Lung (tissue), 16 donors: ENCODE results near the gene THRA. TPM values are rescaled to one million over a fixed set of nuclear protein-coding genes. Genes with fewer than 3 reads are reported as not detected.

Source experiments
- ATAC-seq: fragments of 200-7000 bp; cut with Tn5 transposase; one replicate; pipeline ENCODE4 v1.9.1; 2020; ENCODE audit warnings: moderate number of reproducible peaks; ENCODE audit not compliant: insufficient read depth, low FRiP score
- DNase-seq, 3 donors: peaks; one replicate each; pipeline ENCODE4 v3.0.0-alpha.2; 2013 to 2017
- H3K27ac ChIP-seq, 2 donors: one replicate each; pipeline ENCODE4 v1.5.1; 2013; ENCODE audit warnings: mild to moderate bottlenecking in 2 of 2, moderate library complexity in 2 of 2, control low read depth in 1 of 2, inconsistent platforms in 1 of 2, low read depth in 1 of 2, low read length in 1 of 2
- H3K27me3 ChIP-seq, 3 donors: one replicate each; pipeline ENCODE4 v1.5.1; 2013; ENCODE audit warnings: low read length in 2 of 3; ENCODE audit not compliant: control insufficient read depth in 3 of 3, insufficient read depth in 3 of 3
- H3K36me3 ChIP-seq, 4 donors: one replicate each; pipeline ENCODE4 v1.5.1; 2013; ENCODE audit warnings: low read length in 4 of 4, mild to moderate bottlenecking in 1 of 4, moderate library complexity in 1 of 4; ENCODE audit not compliant: control insufficient read depth in 4 of 4, insufficient read depth in 4 of 4
- H3K4me1 ChIP-seq, 5 donors: one replicate each; pipeline ENCODE4 v1.5.1; 2013; ENCODE audit warnings: low read length in 5 of 5, mild to moderate bottlenecking in 2 of 5, moderate library complexity in 1 of 5; ENCODE audit not compliant: control insufficient read depth in 5 of 5, insufficient read depth in 5 of 5
- H3K4me3 ChIP-seq: one replicate; pipeline ENCODE4 v1.5.1; 2013; ENCODE audit warnings: mild to moderate bottlenecking, control low read depth, moderate library complexity
- H3K9ac ChIP-seq, 2 donors: one replicate each; pipeline ENCODE4 v1.5.1; 2013; ENCODE audit warnings: low read length in 2 of 2, control low read depth in 1 of 2; ENCODE audit not compliant: insufficient read depth in 1 of 2
- H3K9me3 ChIP-seq, 4 donors: one replicate each; pipeline ENCODE4 v1.5.1; 2013; ENCODE audit warnings: low read length in 3 of 4, mild to moderate bottlenecking in 1 of 4, moderate library complexity in 1 of 4; ENCODE audit not compliant: control insufficient read depth in 4 of 4, insufficient read depth in 3 of 4
- WGBS, 2 donors: extraction: QIAGEN DNeasy Blood & Tissue Kit; methylation state at CpG; one replicate each; pipeline ENCODE4 v1.1.7; 2013; 5-methylcytosine and 5-hydroxymethylcytosine counted together
- long read RNA-seq, 5 donors: transcript quantifications; one replicate each; lab custom pipeline, GENCODE V29; 2026
- polyA plus RNA-seq, 2 donors: library from polyadenylated mRNA; stranded (reverse); fragments of 200-250 nt; gene quantifications; one replicate each; pipeline ENCODE4 v1.2.1, GENCODE V29; 2013
- total RNA-seq, 2 donors: library from RNA; depleted of rRNA in 1 of 2; stranded (reverse); fragments of >200 nt in 1 of 2; gene quantifications; one replicate each; pipeline ENCODE4 v1.2.1, GENCODE V29; 2014 to 2021
- TF ChIP-seq, protein P1 (sequence below): IDR thresholded peaks from 2 replicates; pipeline ENCODE4 v1.5.1; 2012; ENCODE audit warnings: mild to moderate bottlenecking; ENCODE audit errors: control extremely low read depth, extremely low read depth
- donor health status: control.
- donor health status: control.
- donor health status: Bipolar disorder and iron deficiency.
- donor health status: healthy.
- donor health status: DM: yes; HTN: yes; CAD: no.

Gene THRA, protein sequence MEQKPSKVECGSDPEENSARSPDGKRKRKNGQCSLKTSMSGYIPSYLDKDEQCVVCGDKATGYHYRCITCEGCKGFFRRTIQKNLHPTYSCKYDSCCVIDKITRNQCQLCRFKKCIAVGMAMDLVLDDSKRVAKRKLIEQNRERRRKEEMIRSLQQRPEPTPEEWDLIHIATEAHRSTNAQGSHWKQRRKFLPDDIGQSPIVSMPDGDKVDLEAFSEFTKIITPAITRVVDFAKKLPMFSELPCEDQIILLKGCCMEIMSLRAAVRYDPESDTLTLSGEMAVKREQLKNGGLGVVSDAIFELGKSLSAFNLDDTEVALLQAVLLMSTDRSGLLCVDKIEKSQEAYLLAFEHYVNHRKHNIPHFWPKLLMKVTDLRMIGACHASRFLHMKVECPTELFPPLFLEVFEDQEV
- total RNA-seq (10 to 100 TPM; 41.3 to 55.9 TPM), polyA plus RNA-seq (10 to 100 TPM; 28.5 to 33.6 TPM)
- long read RNA-seq, donor 1, full-length matches to known transcripts, result 15 of 20 reads
- long read RNA-seq, donor 1, partial matches to known transcripts, result 5 of 20 reads
- long read RNA-seq, donor 1, other reads (novel, unspliced or antisense), result 0 of 20 reads
- long read RNA-seq, donor 2, full-length matches to known transcripts, result 3 of 18 reads
- long read RNA-seq, donor 2, partial matches to known transcripts, result 15 of 18 reads
- long read RNA-seq, donor 2, other reads (novel, unspliced or antisense), result 0 of 18 reads
- long read RNA-seq, donor 3, full-length matches to known transcripts, result 6 of 6 reads
- long read RNA-seq, donor 3, partial matches to known transcripts, result 0 of 6 reads
- long read RNA-seq, donor 3, other reads (novel, unspliced or antisense), result 0 of 6 reads
- long read RNA-seq, donor 4, partial matches to known transcripts, result 0 of 1 reads
- long read RNA-seq, donor 4, other reads (novel, unspliced or antisense), result 0 of 1 reads
- long read RNA-seq, donor 5, full-length matches to known transcripts, result 10 of 22 reads
- long read RNA-seq, donor 5, partial matches to known transcripts, result 12 of 22 reads
- long read RNA-seq, donor 5, other reads (novel, unspliced or antisense), result 0 of 22 reads

DNA sequence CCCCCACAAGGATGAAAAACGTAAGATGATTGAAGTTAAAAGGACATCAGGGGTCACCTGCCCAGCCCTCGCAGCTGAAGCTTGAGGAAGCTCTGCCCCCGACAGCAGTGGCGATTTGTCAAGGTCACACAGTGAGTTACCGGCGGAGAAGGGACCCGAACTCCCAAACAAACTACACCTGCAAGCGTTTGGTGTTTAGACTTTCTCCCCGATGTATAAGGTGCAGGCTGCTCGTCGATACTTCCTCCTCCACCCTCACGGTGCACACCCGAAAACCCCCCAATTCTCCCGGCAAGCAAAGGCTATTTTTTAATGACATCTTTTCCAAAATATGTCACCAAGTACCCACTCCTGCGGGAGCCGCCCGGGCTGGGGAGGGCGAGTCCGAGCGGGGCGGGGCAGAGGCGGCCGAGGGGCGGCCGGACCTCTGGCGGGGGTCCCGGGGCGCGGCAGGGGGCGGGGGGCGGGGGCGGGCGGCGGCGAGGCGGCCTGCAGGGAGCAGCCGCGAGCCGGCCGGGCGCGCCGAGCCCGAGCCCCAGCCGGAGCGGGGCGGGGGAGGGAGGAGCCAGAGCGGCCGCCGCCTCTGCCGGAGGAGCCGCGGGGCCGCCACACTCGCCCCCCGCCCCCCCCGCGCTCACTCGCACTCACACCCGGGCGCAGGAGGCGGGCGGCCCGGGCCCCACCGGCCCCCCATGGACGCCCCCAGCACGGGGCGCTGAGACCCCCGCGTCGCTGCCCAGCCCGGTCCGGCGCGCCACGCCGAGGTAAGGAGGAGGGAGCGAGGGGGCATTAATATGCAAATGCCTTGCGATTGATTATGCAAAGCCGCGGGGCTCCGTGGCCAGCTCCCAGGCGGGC lies at the start of gene THRA:
TSS of gene THRA (plus strand) at position 637 of the 858 bp plus-strand sequence. CDS start 11,524 bp downstream, outside the sequence.
- DNase-seq (peak; percentile 75 to 87 (median 79)), ATAC-seq (peak; percentile 78)
- 0 to 1% methylated on average over 51 to 83 of the region's 83 CpGs for WGBS, 2 donors
- Histone ChIP-seq H3K27ac (peak within 1 kb of the TSS; percentile 94 to 97), H3K9me3 (no peaks in the 10 kb centered on the region), H3K4me3 (peak within 1 kb of the TSS; percentile 86), H3K9ac (peak within 1 kb of the TSS; percentile 13 to 94), H3K4me1 (peaks cover 13 to 39% (median 19%) of the 10 kb centered on the region in 5 donors), H3K27me3 (no peaks in the 10 kb centered on the region), H3K36me3 (no peaks in the 10 kb centered on the region)
- TF ChIP-seq, protein P1, sequence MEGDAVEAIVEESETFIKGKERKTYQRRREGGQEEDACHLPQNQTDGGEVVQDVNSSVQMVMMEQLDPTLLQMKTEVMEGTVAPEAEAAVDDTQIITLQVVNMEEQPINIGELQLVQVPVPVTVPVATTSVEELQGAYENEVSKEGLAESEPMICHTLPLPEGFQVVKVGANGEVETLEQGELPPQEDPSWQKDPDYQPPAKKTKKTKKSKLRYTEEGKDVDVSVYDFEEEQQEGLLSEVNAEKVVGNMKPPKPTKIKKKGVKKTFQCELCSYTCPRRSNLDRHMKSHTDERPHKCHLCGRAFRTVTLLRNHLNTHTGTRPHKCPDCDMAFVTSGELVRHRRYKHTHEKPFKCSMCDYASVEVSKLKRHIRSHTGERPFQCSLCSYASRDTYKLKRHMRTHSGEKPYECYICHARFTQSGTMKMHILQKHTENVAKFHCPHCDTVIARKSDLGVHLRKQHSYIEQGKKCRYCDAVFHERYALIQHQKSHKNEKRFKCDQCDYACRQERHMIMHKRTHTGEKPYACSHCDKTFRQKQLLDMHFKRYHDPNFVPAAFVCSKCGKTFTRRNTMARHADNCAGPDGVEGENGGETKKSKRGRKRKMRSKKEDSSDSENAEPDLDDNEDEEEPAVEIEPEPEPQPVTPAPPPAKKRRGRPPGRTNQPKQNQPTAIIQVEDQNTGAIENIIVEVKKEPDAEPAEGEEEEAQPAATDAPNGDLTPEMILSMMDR, result no peak

DNA sequence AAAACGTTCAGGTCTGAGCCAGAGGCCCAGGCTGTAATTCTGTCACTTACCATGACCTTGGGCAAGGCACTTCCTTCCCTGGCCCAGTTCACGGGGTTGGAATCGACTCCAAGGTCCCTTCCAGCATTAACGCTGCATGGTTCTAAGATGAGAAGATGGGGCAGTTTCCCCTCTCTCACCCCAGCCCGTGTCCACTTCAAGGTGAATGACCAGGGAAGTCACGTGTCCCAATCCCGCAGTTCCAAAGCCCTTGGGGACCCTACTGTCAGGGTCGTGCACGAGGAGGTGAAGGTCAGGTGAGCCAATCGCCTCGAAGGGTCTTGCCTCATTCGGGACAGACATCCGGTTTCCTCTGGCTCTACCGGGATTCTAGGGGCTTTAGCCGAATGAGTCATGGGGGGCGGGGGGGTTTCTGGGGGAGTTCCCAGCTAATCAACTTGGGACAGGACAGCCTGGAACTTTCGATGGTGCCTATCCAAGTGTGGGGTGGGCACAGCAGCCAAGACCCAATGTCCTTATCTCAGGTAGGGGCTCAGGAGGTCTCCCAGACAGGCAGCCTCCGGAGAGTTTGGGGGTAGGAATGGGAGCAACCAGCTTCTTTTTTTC lies 48.3 kb upstream of the THRA start:
- Histone ChIP-seq H3K27me3 (no peaks in the 10 kb centered on the region), H3K4me3 (no peak overlapping the region), H3K4me1 (peaks cover 0 to 53% (median 15%) of the 10 kb centered on the region in 5 donors), H3K27ac (peak overlapping the region in 1 of 2 donors; percentile 82), H3K9me3 (no peaks in the 10 kb centered on the region), H3K9ac (peak overlapping the region in 1 of 2 donors; percentile 26), H3K36me3 (peaks cover 0 to 5% (median 1%) of the 10 kb centered on the region in 4 donors)
- DNase-seq (peak in 1 of 3 donors; percentile 40), ATAC-seq (no peak)
- WGBS, 2 donors, result 35 to 53% methylated on average over 18 of the region's 18 CpGs
- TF ChIP-seq, protein P1, result no peak
